HG02759 (cell line): ENCODE results near the gene TRAF4.
"Not testable (repeated sequence)": the region's sequence is repeated elsewhere in the genome, so short reads cannot be mapped to it uniquely, and the experiment has no call there.

ENCODE experiments used
- ATAC-seq: cut with Tn5 transposase; IDR thresholded peaks from one replicate; pipeline ENCODE4 v1.9.1; 2021; ENCODE audit warnings: mild to moderate bottlenecking, moderate library complexity; ENCODE audit not compliant: unreplicated experiment

The TRAF4 gene

DNA sequence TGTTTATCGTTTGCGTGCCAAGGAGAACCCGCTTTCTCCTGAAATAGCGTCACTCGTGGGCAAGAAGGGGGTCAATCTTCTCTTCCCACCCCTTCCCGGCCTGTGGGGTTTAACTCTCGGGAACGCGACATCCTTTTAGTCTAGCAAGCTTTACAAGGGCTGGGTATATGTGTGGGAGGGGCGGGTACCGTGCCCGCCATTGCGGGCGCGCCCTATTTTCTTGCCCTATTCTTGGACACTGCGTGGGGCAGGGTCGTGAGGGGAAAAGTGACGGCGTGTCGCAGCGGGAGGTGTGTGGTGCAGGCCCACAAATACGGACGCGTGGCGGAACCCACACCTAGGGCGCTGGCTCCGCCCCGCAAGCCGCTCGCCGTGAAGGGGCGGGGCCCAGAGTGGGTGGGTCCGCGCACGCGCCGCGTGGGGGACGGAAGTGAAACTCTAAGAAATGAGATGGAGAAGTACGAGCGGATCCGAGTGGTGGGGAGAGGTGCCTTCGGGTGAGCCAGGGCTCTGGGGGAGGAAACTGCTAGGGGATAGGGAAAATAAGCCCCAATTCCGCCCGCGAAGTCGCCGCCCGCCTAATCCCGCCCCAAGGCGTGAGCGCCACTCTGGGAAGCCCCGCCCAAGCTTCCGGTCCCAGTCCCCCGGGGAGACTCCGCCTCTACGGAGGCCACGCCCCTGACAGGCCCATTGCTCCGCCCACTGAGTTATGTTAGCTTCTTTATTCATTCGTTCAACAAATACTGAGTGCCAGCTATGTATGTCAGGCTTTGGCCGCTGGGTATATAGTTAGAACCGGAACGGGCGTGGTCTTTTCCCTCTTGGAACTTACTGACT, 15.2 kb upstream of the TRAF4 start, which contains the start of gene NEK8:
TSS of gene NEK8 (plus strand) at position 425 of the 837 bp plus-strand sequence. CDS start at position 451, 26 bp downstream.
- peak; percentile 48 for ATAC-seq

GRCh38 chr17:28729950-28730330, 13.9 kb upstream of the TRAF4 start:
- no peak for ATAC-seq

- no peak for ATAC-seq
These were observed 10.5 kb upstream of the TRAF4 start for GRCh38 chr17:28733346-28733745.

DNA sequence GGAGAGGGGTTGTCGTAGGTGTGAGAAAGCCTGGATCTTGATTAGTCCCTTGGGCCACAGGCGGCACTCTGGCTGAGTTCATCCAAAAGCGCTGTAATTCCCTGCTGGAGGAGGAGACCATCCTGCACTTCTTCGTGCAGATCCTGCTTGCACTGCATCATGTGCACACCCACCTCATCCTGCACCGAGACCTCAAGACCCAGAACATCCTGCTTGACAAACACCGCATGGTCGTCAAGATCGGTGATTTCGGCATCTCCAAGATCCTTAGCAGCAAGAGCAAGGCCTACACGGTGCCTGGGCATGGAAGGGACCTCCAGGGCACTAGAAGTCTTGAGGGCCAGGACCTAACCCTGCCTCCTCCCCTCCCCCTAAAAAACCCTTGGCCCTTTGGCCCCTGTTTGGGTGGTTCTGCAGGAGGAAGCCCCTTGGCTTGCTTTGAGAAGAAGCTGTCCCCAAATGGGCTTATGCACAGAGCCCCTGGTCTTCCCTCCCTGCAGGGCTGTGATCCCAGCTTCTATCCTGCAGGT, 9.0 kb upstream of the TRAF4 start:
- ATAC-seq: no peak

DNA sequence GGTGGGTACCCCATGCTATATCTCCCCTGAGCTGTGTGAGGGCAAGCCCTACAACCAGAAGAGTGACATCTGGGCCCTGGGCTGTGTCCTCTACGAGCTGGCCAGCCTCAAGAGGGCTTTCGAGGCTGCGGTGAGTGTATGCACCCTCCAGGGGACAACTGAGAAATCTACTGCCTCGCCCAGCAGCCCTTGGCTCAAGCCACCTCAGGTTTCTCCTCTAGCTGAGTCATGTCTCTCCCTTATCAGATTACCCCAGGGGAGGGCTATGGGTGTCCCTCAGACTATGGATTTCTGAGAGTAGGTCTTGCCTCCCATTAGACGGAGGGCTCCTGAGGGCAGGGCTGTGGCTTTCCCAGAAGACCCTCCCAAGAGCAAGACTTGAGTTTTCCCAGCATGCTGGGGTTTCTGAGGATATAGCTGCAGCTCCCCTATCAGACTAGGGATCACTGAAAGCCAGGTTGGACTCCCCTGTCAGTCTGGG, 8.5 kb upstream of the TRAF4 start:
- ATAC-seq: no peak

GRCh38 chr17:28735913-28736769, 7.7 kb upstream of the TRAF4 start:
- not testable (repeated sequence) for ATAC-seq

GRCh38 chr17:28737316-28737715, 6.5 kb upstream of the TRAF4 start:
- ATAC-seq: no peak

DNA sequence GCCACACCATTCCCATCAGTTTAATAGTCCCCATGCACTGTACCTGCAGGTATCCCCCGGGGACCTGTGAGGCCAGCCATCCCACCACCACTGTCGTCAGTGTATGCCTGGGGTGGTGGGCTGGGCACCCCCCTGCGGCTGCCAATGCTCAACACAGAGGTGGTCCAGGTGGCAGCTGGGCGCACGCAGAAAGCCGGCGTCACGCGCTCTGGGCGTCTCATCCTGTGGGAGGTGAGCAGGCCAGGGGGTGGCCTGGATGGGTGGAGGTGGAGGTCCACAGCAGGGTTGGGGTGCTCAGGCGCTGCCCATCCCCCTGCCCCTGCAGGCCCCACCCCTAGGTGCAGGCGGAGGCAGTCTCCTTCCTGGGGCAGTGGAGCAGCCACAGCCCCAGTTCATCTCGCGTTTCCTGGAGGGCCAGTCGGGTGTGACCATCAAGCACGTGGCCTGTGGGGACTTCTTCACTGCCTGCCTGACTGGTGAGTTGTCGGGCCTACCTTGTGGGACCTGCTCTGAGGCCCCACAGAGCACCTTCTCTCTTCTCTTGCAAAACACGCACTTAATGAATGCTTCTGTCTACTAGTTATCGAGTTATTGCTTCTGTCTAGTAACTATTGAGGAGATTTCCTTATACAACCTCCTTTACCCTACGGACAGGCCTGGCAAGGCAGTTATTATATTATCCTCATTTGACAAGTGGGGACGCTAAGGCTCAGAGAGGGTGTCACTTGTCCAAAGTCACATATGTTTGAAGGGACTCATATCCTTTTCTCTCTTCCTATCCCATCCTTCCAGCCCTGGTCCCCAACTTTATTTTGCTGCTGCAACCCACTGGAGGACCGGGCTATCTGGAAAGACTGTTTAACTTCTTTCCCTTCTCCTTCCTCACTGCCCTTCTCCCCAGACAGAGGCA, 5.8 kb upstream of the TRAF4 start:
- peak; percentile 68 for ATAC-seq

- ATAC-seq: no peak
These were observed 5.0 kb upstream of the TRAF4 start for GRCh38 chr17:28738680-28739384.

DNA sequence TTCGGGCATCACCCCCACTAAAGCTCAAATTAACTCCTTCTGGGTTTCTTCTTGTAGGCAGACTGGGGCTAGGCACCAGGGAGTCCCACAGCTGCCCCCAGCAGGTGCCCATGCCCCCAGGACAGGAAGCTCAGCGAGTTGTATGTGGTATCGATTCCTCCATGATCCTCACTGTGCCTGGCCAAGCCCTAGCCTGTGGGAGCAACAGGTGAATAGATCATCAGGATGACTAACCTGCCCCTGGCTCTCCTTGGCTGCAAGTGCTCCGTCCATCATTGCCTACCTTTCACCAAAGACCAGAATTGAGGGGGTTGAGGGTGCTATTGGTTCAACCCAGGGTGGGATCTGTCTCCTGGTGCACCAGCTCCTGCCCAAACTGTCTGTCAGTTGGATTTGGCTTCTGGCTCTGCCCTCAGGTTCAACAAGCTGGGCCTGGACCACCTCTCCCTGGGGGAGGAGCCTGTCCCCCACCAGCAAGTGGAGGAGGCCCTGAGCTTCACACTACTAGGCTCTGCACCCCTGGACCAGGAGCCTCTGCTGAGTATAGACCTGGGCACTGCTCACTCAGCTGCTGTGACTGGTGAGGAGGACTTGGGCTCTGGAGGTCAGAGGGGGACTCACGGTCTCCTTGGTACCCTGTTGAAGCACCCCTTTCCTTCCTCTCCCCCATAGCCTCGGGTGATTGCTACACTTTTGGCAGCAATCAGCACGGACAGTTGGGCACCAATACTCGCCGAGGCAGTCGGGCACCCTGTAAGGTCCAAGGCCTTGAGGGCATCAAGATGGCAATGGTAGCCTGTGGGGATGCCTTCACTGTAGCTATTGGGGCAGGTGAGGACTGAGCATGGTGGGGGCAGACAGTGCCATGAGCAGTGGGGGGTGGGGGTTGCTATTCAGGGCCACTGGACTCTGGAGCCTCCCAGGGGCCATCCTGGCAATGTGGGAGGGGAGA, 3.1 kb upstream of the TRAF4 start:
- no peak for ATAC-seq

DNA sequence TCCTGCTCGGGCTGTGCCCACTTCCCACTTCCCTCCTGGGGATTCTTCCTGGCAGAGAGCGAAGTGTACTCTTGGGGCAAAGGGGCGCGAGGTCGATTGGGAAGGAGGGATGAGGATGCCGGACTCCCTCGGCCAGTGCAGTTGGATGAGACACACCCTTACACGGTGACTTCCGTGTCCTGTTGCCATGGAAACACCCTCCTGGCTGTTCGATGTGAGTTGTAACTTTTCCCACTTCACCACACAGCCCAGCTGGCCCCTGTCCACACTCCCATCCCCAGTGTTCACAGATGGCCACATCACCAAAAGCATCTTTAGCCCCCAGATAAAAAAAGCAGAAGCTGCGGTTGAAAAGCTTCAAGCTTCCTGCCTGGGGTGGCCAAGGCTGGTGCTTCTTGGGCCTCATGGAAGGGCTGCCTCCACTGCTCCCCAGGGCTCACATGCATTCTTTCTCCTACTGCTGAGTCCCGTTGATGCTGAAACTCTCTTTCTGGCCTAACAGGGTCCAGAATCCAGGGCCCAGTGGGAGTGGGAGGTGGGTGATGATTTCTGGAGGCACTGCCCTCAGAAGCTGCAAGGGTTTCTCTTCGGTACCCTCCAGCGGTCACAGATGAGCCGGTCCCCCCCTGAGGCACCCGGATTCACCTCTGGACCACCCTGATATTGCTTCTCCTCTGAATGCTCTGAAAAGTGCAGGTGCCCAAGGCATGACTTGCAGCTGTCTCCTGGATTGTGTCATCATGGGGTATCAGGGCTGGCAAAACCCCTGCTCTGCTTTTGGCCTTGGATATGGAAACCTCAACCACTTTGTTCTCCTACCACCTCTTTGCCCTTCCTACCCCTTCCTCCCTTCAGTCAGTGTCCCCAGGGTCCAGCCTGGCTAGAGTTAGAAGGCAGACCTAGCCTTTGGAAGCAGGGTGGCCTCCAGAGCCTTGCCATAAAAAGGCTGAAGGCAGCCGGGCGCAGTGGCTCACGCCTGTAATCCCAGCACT, 2.2 kb upstream of the TRAF4 start:
- no peak for ATAC-seq

DNA sequence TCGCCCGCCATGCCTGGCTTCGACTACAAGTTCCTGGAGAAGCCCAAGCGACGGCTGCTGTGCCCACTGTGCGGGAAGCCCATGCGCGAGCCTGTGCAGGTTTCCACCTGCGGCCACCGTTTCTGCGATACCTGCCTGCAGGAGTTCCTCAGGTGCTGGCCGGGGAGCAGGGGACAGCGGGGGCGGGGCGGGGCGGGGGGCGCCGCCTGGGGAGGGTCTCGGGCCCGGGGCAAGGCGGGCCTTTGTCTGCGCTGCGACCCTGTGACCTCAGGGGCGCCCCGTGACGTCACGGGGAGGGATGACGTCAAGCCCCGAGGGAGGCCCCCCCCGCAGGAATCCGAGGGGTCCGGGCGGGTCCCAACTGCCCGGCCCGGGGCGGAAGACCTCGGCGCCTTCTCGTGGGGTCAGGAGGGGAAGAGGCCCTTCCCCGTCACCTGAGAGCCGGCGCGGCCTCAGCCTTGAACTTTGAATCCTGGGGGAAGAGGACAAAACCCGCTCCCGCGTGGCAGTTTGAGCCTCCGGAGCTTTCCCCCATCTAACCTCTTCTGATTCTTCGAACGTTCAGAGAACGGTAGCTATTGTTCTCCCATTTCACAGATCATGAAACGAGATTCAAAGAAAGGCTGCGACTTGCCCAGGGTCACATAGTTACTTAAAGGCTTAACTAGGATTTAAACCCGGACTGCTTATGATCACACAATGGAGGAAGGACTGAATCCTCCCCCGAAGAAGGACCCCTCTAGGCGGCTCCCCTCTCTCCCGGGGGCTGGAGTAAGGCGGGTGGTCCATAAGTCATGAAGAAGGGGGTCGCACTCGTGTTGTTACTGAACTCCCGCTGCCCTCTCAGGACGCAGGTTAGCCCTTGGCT, 527 bp downstream of the TRAF4 start:
- ATAC-seq: peak; percentile 42

- no peak for ATAC-seq
These were observed 1.4 kb downstream of the TRAF4 start for GRCh38 chr17:28744972-28745785.

- no peak for ATAC-seq
These were observed 2.1 kb downstream of the TRAF4 start for GRCh38 chr17:28745786-28746411.

- ATAC-seq: no peak
These were observed 2.8 kb downstream of the TRAF4 start for GRCh38 chr17:28746611-28747050.
